OCI-LY3 (cell line): ENCODE results near the gene COX11.

Source experiments
- H2AFZ ChIP-seq: fragments of 200-600, 300-600 bp; shearing (Covaris generic); 2 replicates; pipeline ENCODE4 v1.6.0; 2014; ENCODE audit warnings: antibody characterized with exemption, low read depth, low read length
- H3K27ac ChIP-seq: fragments of 200-600, 300-600 bp; sonication (generic); 2 replicates; pipeline ENCODE4 v1.5.1; 2014; ENCODE audit warnings: mild to moderate bottlenecking, low read length, moderate library complexity, mixed read lengths
- H3K27me3 ChIP-seq: fragments of 200-600, 300-600 bp; sonication (generic); 2 replicates; pipeline ENCODE4 v1.6.1; 2014; ENCODE audit warnings: low read depth, low read length, mixed read lengths
- H3K36me3 ChIP-seq: fragments of 200-600, 300-600 bp; sonication (generic); replicated peaks from 2 replicates; pipeline ENCODE3; 2014; ENCODE audit warnings: low read depth, low read length, mixed read lengths
- H3K4me1 ChIP-seq: fragments of 300-600, 200-600 bp; sonication (generic); 2 replicates; pipeline ENCODE4 v1.6.1; 2014; ENCODE audit warnings: low read length, mixed read lengths
- H3K4me2 ChIP-seq: fragments of 200-600, 300-600 bp; sonication (generic); 2 replicates; pipeline ENCODE4 v1.6.1; 2014; ENCODE audit warnings: low read length, mixed read lengths
- H3K4me3 ChIP-seq: fragments of 300-600, 200-600 bp; sonication (generic); 2 replicates; pipeline ENCODE4 v1.5.1; 2014; ENCODE audit warnings: antibody characterized with exemption, mild to moderate bottlenecking, low read length, moderate library complexity
- H3K79me2 ChIP-seq: fragments of 300-600, 200-600 bp; shearing (Covaris generic); 2 replicates; pipeline ENCODE4 v1.6.1; 2014; ENCODE audit warnings: mild to moderate bottlenecking, low read length, mixed read lengths
- H3K9ac ChIP-seq: fragments of 300-600, 200-600 bp; shearing (Covaris generic); 2 replicates; pipeline ENCODE4 v1.6.0; 2014; ENCODE audit warnings: mild to moderate bottlenecking, low read length, moderate library complexity
- H3K9me3 ChIP-seq: fragments of 200-600, 300-600 bp; shearing (Covaris generic); 2 replicates; pipeline ENCODE4 v1.6.1; 2014; ENCODE audit warnings: low read length, mixed read lengths; ENCODE audit not compliant: insufficient read depth
- H4K20me1 ChIP-seq: fragments of 200-600, 300-600 bp; sonication (generic); 2 replicates; pipeline ENCODE4 v1.6.1; 2016; ENCODE audit warnings: low read length, mixed read lengths; ENCODE audit not compliant: insufficient read depth
- CTCF ChIP-seq: fragments of 200-600, 300-600 bp; sonication (generic); IDR thresholded peaks from 2 replicates; pipeline ENCODE4 v1.5.1; 2014; ENCODE audit warnings: antibody characterized with exemption, low read length, low read depth
- EZH2phosphoT487 ChIP-seq: fragments of 200-600 bp; shearing (Covaris generic); IDR thresholded peaks from 2 replicates; pipeline ENCODE4 v1.6.1; 2018; ENCODE audit warnings: antibody characterized with exemption, mixed run types, low read depth

Gene COX11

GRCh38 chr17:54996441-54996840 lies 28.0 kb upstream of the COX11 start:
- H3K4me2 ChIP-seq: no peak overlapping the region
- no peaks in the 10 kb centered on the region for H4K20me1 ChIP-seq
- H3K36me3 ChIP-seq: no peaks in the 10 kb centered on the region
- no peak overlapping the region for H3K9ac ChIP-seq
- no peaks in the 10 kb centered on the region for H3K27me3 ChIP-seq
- H3K4me3 ChIP-seq: no peak overlapping the region
- no peaks in the 10 kb centered on the region for H3K9me3 ChIP-seq
- TF ChIP-seq EZH2phosphoT487: no peak
- TF ChIP-seq CTCF: no peak
- no peak overlapping the region for H2AFZ ChIP-seq
- H3K27ac ChIP-seq: no peak overlapping the region
- no peaks in the 10 kb centered on the region for H3K79me2 ChIP-seq
- no peaks in the 10 kb centered on the region for H3K4me1 ChIP-seq

DNA sequence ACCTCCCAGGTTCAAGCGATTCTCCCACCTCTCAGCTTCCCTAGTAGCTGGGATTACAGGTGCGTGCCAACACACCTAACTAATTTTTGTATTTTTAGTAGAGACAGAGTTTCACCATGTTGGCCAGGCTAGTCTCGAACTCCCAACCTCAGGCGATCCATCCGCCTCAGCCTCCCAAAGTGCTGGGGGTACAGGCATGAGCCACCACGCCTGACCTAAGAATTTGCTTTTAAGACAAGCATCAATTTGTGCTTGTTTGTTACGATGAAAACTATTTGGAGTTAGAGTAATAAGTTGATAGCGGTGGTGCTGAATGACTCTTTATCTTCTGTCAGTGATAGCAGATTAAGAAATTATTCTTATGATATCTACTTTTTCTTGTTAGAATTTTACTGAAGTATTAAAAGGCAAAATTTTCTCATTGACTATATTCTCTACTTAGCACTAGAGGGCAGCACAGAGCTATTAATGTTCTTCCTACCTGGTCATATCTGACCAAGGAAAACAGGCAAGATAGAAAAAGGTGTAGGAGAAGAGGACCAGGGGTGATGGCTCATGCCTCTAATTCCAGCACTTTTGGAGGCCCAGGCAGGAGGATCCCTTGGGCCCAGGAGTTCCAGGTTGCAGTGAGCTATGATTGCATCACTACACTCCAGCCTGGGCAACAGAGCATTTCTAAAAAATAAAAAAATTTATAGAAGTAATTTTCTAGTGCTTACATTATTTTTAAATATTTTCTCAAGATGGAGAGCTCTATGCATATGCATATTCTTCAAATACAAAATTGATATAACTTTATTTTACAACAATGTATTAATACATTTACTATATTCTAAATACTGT lies 24.6 kb upstream of the COX11 start:
- H2AFZ ChIP-seq: no peak overlapping the region
- no peaks in the 10 kb centered on the region for H3K9me3 ChIP-seq
- no peak overlapping the region for H3K27ac ChIP-seq
- no peaks in the 10 kb centered on the region for H4K20me1 ChIP-seq
- no peaks in the 10 kb centered on the region for H3K4me1 ChIP-seq
- TF ChIP-seq CTCF (peak; percentile 71), EZH2phosphoT487 (no peak)
- no peaks in the 10 kb centered on the region for H3K36me3 ChIP-seq
- no peak overlapping the region for H3K4me3 ChIP-seq
- no peaks in the 10 kb centered on the region for H3K79me2 ChIP-seq
- H3K27me3 ChIP-seq: no peaks in the 10 kb centered on the region
- H3K9ac ChIP-seq: no peak overlapping the region
- no peak overlapping the region for H3K4me2 ChIP-seq

DNA sequence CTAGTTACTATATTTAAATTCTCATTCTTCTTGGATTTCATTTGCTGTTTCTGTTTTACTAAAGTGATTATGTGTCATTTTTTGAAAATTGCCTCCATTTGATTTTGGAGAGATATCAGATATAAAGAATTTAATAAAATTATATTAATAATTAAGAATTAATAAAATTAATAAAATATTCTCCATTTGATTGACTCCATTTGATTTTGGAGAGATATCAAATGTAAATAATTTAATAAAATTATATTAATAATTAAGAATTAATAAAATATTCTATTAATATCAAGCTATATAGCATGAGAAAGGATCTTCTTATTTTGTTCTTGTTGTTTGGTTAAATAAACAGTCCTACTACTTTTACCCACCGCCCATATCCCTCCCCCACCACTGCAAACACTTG lies 23.1 kb upstream of the COX11 start:
- H3K9me3 ChIP-seq: no peaks in the 10 kb centered on the region
- H3K27me3 ChIP-seq: no peaks in the 10 kb centered on the region
- H3K79me2 ChIP-seq: no peaks in the 10 kb centered on the region
- TF ChIP-seq EZH2phosphoT487 (no peak), CTCF (no peak)
- H3K27ac ChIP-seq: no peak overlapping the region
- H3K9ac ChIP-seq: no peak overlapping the region
- no peaks in the 10 kb centered on the region for H3K36me3 ChIP-seq
- H3K4me2 ChIP-seq: no peak overlapping the region
- no peak overlapping the region for H2AFZ ChIP-seq
- no peaks in the 10 kb centered on the region for H3K4me1 ChIP-seq
- no peaks in the 10 kb centered on the region for H4K20me1 ChIP-seq
- H3K4me3 ChIP-seq: no peak overlapping the region

DNA sequence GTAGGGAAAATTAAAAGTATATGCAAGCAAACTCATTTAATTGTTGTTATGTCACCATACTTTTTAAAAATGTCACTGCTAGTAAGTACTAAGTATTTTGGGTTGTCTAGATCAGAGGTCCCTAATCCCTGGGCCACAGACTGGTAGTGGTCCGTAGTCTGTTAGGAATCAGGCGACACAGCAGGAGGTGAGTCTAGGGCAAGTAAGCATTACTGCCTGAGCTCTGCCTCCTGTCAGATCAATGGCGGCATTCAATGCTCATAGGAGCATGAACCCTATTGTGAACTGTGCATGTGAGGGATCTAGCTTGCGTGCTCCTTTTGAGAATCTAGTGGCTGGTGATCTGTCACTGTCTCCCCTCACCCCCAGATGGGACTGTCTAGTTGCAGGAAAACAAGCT lies 21.7 kb upstream of the COX11 start:
- H3K27ac ChIP-seq: no peak overlapping the region
- H4K20me1 ChIP-seq: no peaks in the 10 kb centered on the region
- no peak overlapping the region for H3K4me2 ChIP-seq
- H3K9me3 ChIP-seq: no peaks in the 10 kb centered on the region
- TF ChIP-seq EZH2phosphoT487 (no peak), CTCF (no peak)
- H3K4me3 ChIP-seq: no peak overlapping the region
- no peaks in the 10 kb centered on the region for H3K4me1 ChIP-seq
- H3K36me3 ChIP-seq: no peaks in the 10 kb centered on the region
- no peaks in the 10 kb centered on the region for H3K79me2 ChIP-seq
- H3K27me3 ChIP-seq: no peaks in the 10 kb centered on the region
- H2AFZ ChIP-seq: no peak overlapping the region
- H3K9ac ChIP-seq: no peak overlapping the region
